ENCODE data around the gene PBX3. TPM values are rescaled to one million over a fixed set of nuclear protein-coding genes. Genes with fewer than 3 reads are reported as not detected.

Gene PBX3
- total and polyA plus RNA-seq, 8 donors = 8.9 to 36.8 (median 21.5) TPM

DNA sequence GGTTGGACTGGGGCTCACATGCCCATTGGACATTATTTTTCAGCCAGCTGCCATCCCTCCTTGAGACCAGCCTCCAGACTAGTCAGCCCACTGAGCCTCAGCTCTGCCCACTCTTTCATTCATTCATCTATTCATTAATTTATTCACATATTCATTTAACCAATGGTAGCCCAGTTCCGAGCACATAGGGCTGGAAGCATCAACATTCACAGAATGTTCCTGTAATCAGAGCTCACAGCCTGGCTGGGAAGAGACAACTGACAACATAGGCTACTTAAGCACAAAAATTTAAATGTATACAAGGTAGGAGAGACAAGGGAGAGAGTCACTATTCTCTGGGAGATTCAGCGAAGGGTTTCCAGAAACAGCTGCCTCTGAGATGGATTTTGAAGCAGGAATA, 17.0 kb upstream of the PBX3 start:
- no peak for ATAC-seq
- no peaks in the 10 kb centered on the region for H3K27me3 ChIP-seq
- H3K4me1 ChIP-seq = no peaks in the 10 kb centered on the region
- intact Hi-C loops (cut with DNase I) = no loop called here
- WGBS, 2 donors = 83 to 88% methylated on average over 2 of the region's 2 CpGs
- TF ChIP-seq, protein P1, sequence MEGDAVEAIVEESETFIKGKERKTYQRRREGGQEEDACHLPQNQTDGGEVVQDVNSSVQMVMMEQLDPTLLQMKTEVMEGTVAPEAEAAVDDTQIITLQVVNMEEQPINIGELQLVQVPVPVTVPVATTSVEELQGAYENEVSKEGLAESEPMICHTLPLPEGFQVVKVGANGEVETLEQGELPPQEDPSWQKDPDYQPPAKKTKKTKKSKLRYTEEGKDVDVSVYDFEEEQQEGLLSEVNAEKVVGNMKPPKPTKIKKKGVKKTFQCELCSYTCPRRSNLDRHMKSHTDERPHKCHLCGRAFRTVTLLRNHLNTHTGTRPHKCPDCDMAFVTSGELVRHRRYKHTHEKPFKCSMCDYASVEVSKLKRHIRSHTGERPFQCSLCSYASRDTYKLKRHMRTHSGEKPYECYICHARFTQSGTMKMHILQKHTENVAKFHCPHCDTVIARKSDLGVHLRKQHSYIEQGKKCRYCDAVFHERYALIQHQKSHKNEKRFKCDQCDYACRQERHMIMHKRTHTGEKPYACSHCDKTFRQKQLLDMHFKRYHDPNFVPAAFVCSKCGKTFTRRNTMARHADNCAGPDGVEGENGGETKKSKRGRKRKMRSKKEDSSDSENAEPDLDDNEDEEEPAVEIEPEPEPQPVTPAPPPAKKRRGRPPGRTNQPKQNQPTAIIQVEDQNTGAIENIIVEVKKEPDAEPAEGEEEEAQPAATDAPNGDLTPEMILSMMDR (IDR thresholded peaks at IDR 0.05) = no peak
- H3K27ac ChIP-seq = no peak overlapping the region
- no peaks in the 10 kb centered on the region for H3K9me3 ChIP-seq
- FAIRE-seq = no peak
- DNase-seq = no peak
- H3K4me3 ChIP-seq = no peak overlapping the region
- no peaks in the 10 kb centered on the region for H3K36me3 ChIP-seq

DNA sequence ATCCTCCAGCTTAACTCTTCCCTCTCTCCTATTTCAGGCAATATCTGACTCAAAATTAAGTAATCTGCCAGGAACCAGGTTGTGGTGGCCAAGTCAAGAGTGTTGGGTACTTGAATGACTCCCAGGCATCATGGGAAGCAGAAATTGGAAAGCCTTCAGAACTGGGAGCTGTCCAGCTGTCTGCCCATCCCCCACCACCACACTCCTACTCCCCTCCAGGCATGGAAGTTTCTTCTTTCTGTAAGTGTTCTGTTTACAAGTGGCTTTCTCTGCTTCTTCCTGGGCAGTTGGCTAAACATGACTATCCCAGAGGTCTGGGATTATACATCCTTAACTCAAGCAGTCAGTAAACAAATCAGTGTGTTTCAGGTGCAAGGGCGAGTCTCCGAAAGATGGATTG, 14.6 kb upstream of the PBX3 start:
- H3K9me3 ChIP-seq = no peaks in the 10 kb centered on the region
- WGBS, 2 donors = 97% methylated on average over 2 of the region's 2 CpGs
- no peak overlapping the region for H3K27ac ChIP-seq
- ATAC-seq = no peak
- TF ChIP-seq, protein P1 (IDR thresholded peaks at IDR 0.05) = no peak
- DNase-seq = no peak
- H3K4me3 ChIP-seq = no peak overlapping the region
- H3K27me3 ChIP-seq = no peaks in the 10 kb centered on the region
- FAIRE-seq = no peak
- H3K4me1 ChIP-seq = no peaks in the 10 kb centered on the region
- no peaks in the 10 kb centered on the region for H3K36me3 ChIP-seq
- intact Hi-C loops (cut with DNase I) = no loop called here

DNA sequence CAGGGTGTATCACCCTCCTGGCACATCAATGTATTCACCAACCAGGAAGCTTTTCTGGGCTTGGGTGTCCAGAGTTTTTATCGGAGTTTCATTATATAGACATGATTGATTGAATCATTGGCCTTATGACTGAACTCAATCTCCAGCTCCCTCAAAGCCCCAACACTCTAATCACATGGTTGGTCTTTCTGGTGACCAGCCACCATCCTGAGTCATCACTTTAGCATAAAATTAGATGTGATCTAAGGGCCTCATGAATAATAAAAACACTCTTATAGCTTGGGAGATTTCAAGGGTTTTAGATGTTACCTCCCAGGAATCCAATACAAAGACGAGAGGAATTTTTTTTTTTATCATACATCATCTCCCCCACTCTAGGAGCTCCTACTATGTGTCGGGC, 7.7 kb upstream of the PBX3 start:
- no peak overlapping the region for H3K4me3 ChIP-seq
- no peaks in the 10 kb centered on the region for H3K9me3 ChIP-seq
- no peak overlapping the region for H3K27ac ChIP-seq
- ATAC-seq (no peak), FAIRE-seq (no peak), DNase-seq (no peak)
- no peaks in the 10 kb centered on the region for H3K4me1 ChIP-seq
- TF ChIP-seq, protein P1 (IDR thresholded peaks at IDR 0.05) = no peak
- no peaks in the 10 kb centered on the region for H3K27me3 ChIP-seq
- no peaks in the 10 kb centered on the region for H3K36me3 ChIP-seq
- intact Hi-C loops (cut with DNase I) = no loop called here
- 70 to 71% methylated on average over 3 of the region's 3 CpGs for WGBS, 2 donors

DNA sequence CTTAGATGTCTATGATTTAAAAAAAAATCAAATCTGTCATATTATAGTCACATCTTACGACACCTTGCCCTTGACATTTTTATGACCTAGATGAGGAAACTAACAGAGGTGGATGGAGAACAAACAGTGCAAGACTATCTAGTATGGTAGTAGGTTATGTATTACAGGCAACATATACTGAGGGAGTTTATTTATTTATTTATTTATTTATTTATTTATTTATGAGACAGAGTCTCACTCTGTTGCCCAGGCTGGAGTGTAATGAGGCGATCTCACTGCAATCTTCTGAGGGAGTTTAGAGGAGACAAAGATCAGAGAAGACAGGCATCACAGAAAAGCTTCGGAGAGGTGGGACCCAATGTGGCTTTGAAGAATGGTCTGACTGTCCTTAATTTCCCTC, 4.5 kb upstream of the PBX3 start:
- WGBS, 2 donors = 68 to 72% methylated on average over 3 of the region's 3 CpGs
- no peaks in the 10 kb centered on the region for H3K27me3 ChIP-seq
- ATAC-seq (no peak), DNase-seq (no peak), FAIRE-seq (no peak)
- TF ChIP-seq, protein P1 (IDR thresholded peaks at IDR 0.05) = no peak
- intact Hi-C loops (cut with DNase I) = no loop called here
- no peaks in the 10 kb centered on the region for H3K9me3 ChIP-seq
- no peak overlapping the region for H3K27ac ChIP-seq
- H3K4me3 ChIP-seq = no peak overlapping the region
- no peaks in the 10 kb centered on the region for H3K36me3 ChIP-seq
- H3K4me1 ChIP-seq = no peaks in the 10 kb centered on the region

DNA sequence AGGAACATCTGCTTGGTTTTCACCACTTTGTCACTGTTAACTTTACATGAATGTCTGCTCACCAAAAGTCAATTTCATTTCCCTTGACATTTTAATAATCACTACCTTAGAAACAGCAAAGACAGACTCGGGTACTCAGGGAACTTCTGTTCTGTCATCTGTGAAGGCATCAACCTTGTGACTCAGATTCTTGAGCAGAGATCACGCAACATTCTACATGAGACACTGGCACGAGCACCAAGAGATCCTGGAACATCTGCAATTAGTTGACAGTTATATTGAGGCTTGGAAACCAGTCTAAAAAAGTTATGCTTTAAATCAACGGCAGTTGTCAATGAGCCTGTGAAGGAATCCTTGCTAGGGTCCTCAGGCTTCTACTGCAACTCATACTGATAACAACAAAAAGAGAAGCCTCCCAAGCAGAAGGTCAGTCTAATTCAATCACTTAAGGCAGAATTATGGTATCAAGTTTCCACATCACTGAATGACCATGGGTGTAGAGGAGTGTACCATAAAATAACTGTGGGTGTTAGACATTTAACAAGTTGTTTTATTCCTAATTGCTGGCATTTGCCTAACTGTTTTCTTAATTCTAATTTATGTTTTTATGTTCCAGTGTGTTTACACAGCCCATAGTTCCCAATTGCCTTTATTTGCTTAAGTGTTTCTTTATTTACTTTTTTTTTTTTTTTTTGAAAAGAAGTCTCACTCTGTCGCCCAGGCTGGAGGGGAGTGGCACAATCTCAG, 3.3 kb upstream of the PBX3 start:
- no peak for ATAC-seq
- Histone ChIP-seq H3K4me3 (no peak overlapping the region), H3K4me1 (no peaks in the 10 kb centered on the region), H3K27me3 (no peaks in the 10 kb centered on the region), H3K27ac (no peak overlapping the region), H3K36me3 (no peaks in the 10 kb centered on the region), H3K9me3 (no peaks in the 10 kb centered on the region)
- 66 to 75% methylated on average over 5 of the region's 5 CpGs for WGBS, 2 donors
- FAIRE-seq = no peak
- intact Hi-C loops (cut with DNase I) = no loop called here
- DNase-seq = no peak
- TF ChIP-seq, protein P1 (IDR thresholded peaks at IDR 0.05) = no peak

Data from pancreas (tissue), 10 donors.